A673 (cell line): ENCODE results near the gene TRPM2.

Experiments used
- EZH2 ChIP-seq: fragments of 200-600 bp; sonication (generic); IDR thresholded peaks from 2 replicates; pipeline ENCODE4 v1.6.1; 2017; ENCODE audit warnings: borderline replicate concordance, low read depth, mild to moderate bottlenecking, mixed read lengths, antibody characterized with exemption, low read length; ENCODE audit not compliant: poor library complexity, severe bottlenecking
- TF ChIP-seq, protein P1 (sequence below): fragments of 300-800, 200-600 bp; sonication (generic); conservative IDR thresholded peaks from 2 replicates; pipeline ENCODE4 v1.5.1; 2017; ENCODE audit warnings: low read depth, mild to moderate bottlenecking, antibody characterized with exemption, low read length, moderate library complexity, mixed read lengths

DNA sequence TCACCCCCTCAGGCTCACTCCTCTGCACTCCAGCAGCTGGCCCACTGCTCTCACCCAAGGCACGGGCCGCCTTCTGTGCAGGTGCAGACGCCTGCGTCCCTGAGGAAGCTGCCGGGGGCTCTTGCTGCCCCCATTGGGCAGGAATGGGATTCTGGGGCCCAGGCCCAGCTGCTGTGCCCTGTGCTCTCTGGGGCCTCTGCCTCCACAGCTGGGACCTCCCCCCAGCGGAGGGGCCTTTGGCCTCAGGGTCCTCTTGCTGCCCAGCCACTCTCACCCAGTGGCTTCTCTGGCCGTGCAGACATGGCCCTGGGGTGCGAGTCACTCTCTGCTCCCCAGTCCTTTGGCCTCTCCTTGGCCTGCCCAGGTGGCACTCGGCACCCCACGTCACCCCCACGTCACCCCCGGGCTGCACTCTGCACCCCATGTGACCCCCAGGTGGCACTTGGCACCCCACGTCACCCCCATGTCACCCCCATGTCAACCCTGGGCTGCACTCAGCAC, 82.7 kb downstream of the TRPM2 start:
- TF ChIP-seq, protein P1, sequence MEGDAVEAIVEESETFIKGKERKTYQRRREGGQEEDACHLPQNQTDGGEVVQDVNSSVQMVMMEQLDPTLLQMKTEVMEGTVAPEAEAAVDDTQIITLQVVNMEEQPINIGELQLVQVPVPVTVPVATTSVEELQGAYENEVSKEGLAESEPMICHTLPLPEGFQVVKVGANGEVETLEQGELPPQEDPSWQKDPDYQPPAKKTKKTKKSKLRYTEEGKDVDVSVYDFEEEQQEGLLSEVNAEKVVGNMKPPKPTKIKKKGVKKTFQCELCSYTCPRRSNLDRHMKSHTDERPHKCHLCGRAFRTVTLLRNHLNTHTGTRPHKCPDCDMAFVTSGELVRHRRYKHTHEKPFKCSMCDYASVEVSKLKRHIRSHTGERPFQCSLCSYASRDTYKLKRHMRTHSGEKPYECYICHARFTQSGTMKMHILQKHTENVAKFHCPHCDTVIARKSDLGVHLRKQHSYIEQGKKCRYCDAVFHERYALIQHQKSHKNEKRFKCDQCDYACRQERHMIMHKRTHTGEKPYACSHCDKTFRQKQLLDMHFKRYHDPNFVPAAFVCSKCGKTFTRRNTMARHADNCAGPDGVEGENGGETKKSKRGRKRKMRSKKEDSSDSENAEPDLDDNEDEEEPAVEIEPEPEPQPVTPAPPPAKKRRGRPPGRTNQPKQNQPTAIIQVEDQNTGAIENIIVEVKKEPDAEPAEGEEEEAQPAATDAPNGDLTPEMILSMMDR: no peak
- no peak for TF ChIP-seq EZH2
